ENCODE measurements around the gene GIT1.

Gene GIT1

DNA sequence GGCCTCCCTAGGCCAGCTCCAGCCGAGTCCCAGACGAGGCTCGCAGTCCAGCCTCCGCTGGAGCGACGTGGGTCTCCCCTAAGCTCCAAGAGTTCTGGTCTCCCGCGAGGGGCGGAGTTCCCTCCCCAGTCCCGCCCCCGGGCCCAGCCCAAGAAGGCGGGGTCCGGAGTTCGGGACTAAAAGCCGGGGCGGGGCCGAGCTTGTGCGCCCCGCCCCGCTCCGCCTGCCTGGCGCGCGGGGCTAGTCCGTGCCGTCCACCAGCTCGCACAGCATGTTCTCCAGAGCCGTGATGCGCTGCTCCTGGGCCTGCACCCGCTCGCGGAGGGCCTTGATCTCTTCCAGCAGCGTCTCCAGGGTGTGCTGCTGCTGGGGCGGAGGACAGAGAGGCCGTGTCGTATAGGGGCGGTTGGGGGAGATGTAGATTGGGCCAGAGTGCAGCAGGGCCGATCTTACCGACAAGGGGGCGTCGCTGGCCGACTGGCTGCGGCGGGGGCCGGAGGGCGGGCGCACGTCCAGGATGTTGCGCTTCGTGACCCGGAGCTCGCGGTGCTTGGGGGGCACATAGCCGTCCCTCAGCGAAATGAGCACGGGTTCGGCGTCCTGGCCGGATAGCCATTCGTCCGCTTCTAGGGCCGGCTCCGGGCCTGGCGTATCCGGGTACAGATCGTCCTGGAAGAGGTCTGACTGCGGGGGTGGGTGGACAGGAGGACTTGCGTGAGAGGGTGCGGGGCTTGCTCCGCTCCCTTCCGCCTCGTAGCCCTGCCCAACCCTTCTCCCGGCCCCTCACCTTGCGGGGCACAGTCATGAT is 26.2 kb upstream of the GIT1 start:
- no peak overlapping the region for H3K4me3 ChIP-seq (ENCODE audit: low read depth, low read length)
- TF ChIP-seq, protein P1, sequence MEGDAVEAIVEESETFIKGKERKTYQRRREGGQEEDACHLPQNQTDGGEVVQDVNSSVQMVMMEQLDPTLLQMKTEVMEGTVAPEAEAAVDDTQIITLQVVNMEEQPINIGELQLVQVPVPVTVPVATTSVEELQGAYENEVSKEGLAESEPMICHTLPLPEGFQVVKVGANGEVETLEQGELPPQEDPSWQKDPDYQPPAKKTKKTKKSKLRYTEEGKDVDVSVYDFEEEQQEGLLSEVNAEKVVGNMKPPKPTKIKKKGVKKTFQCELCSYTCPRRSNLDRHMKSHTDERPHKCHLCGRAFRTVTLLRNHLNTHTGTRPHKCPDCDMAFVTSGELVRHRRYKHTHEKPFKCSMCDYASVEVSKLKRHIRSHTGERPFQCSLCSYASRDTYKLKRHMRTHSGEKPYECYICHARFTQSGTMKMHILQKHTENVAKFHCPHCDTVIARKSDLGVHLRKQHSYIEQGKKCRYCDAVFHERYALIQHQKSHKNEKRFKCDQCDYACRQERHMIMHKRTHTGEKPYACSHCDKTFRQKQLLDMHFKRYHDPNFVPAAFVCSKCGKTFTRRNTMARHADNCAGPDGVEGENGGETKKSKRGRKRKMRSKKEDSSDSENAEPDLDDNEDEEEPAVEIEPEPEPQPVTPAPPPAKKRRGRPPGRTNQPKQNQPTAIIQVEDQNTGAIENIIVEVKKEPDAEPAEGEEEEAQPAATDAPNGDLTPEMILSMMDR (IDR thresholded peaks at IDR 0.05; ENCODE audit: control insufficient read depth, extremely low read depth, insufficient read depth) = no peak
- DNase-seq (ENCODE audit: low read depth) = no peak

DNA sequence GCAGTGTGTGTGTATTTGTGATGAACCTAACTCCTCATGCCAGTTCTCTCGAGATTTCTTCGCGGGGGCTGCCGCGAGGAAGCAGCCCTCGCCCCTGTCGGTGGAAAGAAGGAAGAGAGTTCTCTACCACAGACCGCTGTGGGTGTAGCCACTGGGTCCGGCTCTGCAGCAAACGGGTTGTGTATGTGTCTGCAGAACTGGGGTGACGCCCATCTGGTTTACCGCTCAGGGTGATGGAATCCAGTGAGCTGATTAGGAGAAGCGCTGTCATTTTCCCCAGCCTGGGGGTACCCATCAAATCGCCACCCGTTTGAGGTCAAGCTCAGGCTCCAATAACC is 25.6 kb upstream of the GIT1 start:
- H3K4me3 ChIP-seq (ENCODE audit: low read depth, low read length) = no peak overlapping the region
- TF ChIP-seq, protein P1 (IDR thresholded peaks at IDR 0.05; ENCODE audit: control insufficient read depth, extremely low read depth, insufficient read depth) = no peak
- DNase-seq (ENCODE audit: low read depth) = no peak

DNA sequence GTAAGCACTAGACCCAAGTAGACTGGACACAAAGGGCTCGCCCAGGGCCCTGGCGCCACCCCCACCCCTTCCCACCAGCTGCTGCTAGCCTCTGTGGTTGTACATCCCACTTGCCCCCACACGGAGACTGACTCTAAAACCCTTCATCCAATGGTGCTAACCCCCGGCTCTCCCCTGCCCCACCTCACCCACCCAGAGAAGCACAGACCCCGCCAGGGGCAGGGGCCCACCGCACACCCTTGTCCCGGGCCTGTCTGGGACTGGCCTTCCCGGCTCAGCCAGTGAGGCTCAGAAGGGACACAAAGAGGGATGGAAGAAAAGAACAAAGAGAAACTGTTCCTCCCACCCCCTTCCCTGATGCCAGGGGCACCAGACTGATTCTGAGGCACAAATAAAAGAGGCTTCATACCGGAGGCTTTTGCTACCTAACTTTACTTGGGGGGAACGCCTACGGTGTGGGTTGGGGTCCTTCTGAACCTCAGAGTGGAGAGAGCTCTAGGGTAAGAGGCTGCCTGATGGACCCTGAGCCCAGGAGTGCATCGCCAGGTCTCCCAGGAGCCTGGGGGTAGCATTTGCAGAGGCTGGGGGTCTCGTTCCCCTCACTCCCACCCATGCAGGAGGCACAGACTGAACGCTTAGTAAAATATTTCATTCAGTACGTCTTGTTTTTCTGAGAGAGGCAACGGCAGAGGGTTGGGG is 25.1 kb upstream of the GIT1 start:
- TF ChIP-seq, protein P1 (IDR thresholded peaks at IDR 0.05; ENCODE audit: control insufficient read depth, extremely low read depth, insufficient read depth) = no peak
- DNase-seq (ENCODE audit: low read depth) = no peak
- H3K4me3 ChIP-seq (ENCODE audit: low read depth, low read length) = no peak overlapping the region

DNA sequence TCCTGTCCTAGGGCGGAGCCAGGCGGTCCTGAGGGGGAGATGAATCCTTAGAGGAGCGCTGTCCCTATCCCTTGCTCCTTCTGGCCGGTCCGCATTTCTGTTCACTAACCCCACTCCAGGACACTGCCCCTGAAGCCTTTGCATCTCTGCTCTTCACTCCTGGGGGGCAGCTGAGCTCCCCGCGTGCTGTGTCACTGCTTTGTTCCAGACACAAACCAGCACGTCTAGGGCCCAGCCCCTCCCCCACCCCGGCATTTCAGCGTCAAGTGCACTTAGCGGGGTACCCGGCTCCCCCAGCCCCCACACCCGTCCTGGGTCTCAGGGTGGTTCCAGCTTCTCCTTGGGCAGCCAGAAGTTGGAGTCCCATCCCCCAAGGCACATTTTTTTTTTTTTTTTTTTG is 24.4 kb upstream of the GIT1 start:
- no peak for DNase-seq (ENCODE audit: low read depth)
- H3K4me3 ChIP-seq (ENCODE audit: low read depth, low read length) = no peak overlapping the region
- TF ChIP-seq, protein P1 (IDR thresholded peaks at IDR 0.05; ENCODE audit: control insufficient read depth, extremely low read depth, insufficient read depth) = no peak

DNA sequence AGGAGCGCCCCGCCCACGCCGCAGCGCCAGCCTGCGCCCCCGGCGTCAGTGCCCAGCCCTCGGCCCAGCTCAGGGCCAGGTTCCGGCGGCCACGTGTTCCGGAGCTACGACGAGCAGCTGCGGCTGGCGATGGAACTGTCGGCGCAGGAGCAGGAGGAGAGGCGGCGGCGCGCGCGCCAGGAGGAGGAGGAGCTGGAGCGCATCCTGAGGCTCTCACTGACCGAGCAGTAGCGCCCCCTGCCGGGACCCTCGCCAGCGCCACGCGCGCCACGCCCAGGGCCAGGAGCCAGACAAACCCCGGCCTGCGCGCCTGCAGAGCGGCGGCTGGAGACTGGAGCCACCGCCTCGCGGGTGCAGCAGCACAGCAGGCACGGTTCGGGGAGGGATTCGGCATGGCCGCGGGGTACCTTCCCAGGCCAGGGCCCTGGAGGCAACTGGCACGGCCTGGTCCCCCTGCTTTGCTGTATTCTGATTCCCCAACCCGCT is 23.9 kb upstream of the GIT1 start:
- DNase-seq (ENCODE audit: low read depth) = no peak
- TF ChIP-seq, protein P1 (IDR thresholded peaks at IDR 0.05; ENCODE audit: control insufficient read depth, extremely low read depth, insufficient read depth) = no peak
- no peak overlapping the region for H3K4me3 ChIP-seq (ENCODE audit: low read depth, low read length)

DNA sequence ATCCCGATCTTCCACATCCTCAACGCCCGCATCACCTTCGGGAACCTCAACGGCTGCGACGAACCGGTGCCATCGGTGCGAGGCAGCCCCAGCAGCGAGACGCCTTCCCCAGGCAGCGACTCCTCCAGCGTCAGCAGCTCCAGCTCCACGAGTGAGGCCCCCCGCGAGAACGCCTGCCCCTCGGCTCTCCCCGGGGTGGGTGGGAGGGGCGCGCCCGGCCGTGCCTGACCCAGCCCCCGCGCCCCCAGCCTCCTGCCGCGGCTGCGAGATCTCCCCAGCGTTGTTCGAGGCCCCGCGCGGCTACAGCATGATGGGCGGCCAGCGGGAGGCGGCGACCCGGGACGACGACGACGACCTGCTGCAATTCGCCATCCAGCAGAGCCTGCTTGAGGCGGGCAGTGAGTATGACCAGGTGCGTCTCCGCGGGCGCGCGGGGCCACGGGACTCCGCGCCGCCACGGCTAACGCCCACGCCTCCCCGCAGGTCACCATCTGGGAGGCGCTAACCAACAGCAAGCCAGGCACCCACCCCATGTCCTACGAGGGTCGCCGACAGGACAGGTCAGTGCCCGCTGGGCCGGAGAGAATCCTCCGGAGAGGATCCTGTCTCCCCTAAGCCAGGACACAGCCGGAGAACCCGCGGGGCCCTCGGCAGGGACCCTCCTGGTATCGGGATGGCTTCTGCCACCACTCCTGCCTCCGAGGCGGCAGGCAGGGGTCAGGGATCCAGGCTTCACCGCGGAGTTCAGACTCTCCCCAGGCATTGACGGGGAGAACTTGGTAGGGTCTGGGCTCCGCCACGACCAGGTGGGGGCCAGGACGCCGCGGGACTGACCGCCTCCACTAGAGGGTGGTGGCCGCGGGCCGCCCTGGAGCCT is 23.2 kb upstream of the GIT1 start:
- TF ChIP-seq, protein P1 (IDR thresholded peaks at IDR 0.05; ENCODE audit: control insufficient read depth, extremely low read depth, insufficient read depth) = no peak
- no peak for DNase-seq (ENCODE audit: low read depth)
- no peak overlapping the region for H3K4me3 ChIP-seq (ENCODE audit: low read depth, low read length)
